T-helper 2 cell (primary cell): ENCODE results near the gene KCNH1.

Experiments used
- DNase-seq, 5 experiments: peaks; one replicate each; pipeline versions ENCODE4 v3.0.0 to v3.0.0-alpha.2; 2012 to 2022

Gene KCNH1

GRCh38 chr1:210747890-210748289 lies 386.1 kb downstream of the KCNH1 start:
- DNase-seq, result no peak

GRCh38 chr1:210747112-210747511 lies 386.8 kb downstream of the KCNH1 start:
- DNase-seq, result no peak

- no peak for DNase-seq
These were observed 387.8 kb downstream of the KCNH1 start for GRCh38 chr1:210746024-210746731.

GRCh38 chr1:210743038-210743437 lies 390.9 kb downstream of the KCNH1 start:
- no peak for DNase-seq

GRCh38 chr1:210741564-210741963 lies 392.4 kb downstream of the KCNH1 start:
- DNase-seq, result no peak

- DNase-seq, result no peak
These were observed 394.3 kb downstream of the KCNH1 start for GRCh38 chr1:210739627-210740026.

GRCh38 chr1:210738256-210738655 lies 395.7 kb downstream of the KCNH1 start:
- no peak for DNase-seq

- DNase-seq, result no peak
These were observed 397.2 kb downstream of the KCNH1 start for GRCh38 chr1:210736713-210737112.

- DNase-seq, result no peak
These were observed 402.4 kb downstream of the KCNH1 start for GRCh38 chr1:210731597-210731996.

- DNase-seq, result peak in 1 of 5 experiments; percentile 47
These were observed 402.8 kb downstream of the KCNH1 start for GRCh38 chr1:210731193-210731592.

GRCh38 chr1:210730023-210730422 lies 403.9 kb downstream of the KCNH1 start:
- DNase-seq, result no peak

GRCh38 chr1:210728437-210729149 lies 405.4 kb downstream of the KCNH1 start:
- no peak for DNase-seq

- DNase-seq, result no peak
These were observed 406.2 kb downstream of the KCNH1 start for GRCh38 chr1:210727709-210728108.

- peak in 1 of 5 experiments; percentile 40 for DNase-seq
These were observed 407.3 kb downstream of the KCNH1 start for GRCh38 chr1:210726621-210727020.

GRCh38 chr1:210724768-210725167 lies 409.2 kb downstream of the KCNH1 start:
- no peak for DNase-seq

GRCh38 chr1:210723646-210724045 lies 410.3 kb downstream of the KCNH1 start:
- no peak for DNase-seq

GRCh38 chr1:210722410-210723081 lies 411.4 kb downstream of the KCNH1 start:
- no peak for DNase-seq

- no peak for DNase-seq
These were observed 418.9 kb downstream of the KCNH1 start for GRCh38 chr1:210715072-210715471.

GRCh38 chr1:210711825-210712612 lies 421.9 kb downstream of the KCNH1 start:
- no peak for DNase-seq

GRCh38 chr1:210709701-210710100 lies 424.2 kb downstream of the KCNH1 start:
- DNase-seq, result no peak

GRCh38 chr1:210707300-210708240 lies 426.4 kb downstream of the KCNH1 start:
- no peak for DNase-seq

GRCh38 chr1:210706246-210706645 lies 427.7 kb downstream of the KCNH1 start:
- no peak for DNase-seq
